Bronchial epithelial cell (primary cell): Measurements from ENCODE around the gene TNFRSF1A. TPM values are rescaled to one million over a fixed set of nuclear protein-coding genes. Genes with fewer than 3 reads are reported as not detected.

ENCODE experiments used
- DNase-seq: peaks from one replicate; pipeline ENCODE4 v3.0.0-alpha.2; 2010; ENCODE audit warnings: low read depth
- FAIRE-seq: peaks from 2 replicates; lab custom pipeline; 2011; peaks lifted over from hg19 to GRCh38; lab: Jason Lieb, UNC
- H3K27me3 ChIP-seq: 2 replicates; pipeline ENCODE4 v1.5.1; 2011; ENCODE audit warnings: low read length; ENCODE audit not compliant: control insufficient read depth, insufficient read depth
- H3K36me3 ChIP-seq: 2 replicates; pipeline ENCODE4 v1.5.1; 2011; ENCODE audit warnings: low read length; ENCODE audit not compliant: control insufficient read depth, insufficient read depth
- H3K4me3 ChIP-seq: 2 replicates; pipeline ENCODE4 v1.5.1; 2011; ENCODE audit warnings: mild to moderate bottlenecking, low read depth, low read length, control low read depth
- total RNA-seq: library from RNA; depleted of rRNA; stranded (reverse); fragments of >200 nt; gene quantifications from 2 replicates; pipeline ENCODE4 v1.2.1, GENCODE V29; 2014
- TF ChIP-seq, protein P1 (sequence below): IDR thresholded peaks from 2 replicates; pipeline ENCODE4 v1.5.1; 2011; ENCODE audit warnings: mild to moderate bottlenecking, moderate library complexity, low read length, control low read depth, inconsistent platforms; ENCODE audit not compliant: insufficient read depth, severe bottlenecking

TNFRSF1A gene
- total RNA-seq, 1 donor from 2014 or later, result 26.9 TPM

DNA sequence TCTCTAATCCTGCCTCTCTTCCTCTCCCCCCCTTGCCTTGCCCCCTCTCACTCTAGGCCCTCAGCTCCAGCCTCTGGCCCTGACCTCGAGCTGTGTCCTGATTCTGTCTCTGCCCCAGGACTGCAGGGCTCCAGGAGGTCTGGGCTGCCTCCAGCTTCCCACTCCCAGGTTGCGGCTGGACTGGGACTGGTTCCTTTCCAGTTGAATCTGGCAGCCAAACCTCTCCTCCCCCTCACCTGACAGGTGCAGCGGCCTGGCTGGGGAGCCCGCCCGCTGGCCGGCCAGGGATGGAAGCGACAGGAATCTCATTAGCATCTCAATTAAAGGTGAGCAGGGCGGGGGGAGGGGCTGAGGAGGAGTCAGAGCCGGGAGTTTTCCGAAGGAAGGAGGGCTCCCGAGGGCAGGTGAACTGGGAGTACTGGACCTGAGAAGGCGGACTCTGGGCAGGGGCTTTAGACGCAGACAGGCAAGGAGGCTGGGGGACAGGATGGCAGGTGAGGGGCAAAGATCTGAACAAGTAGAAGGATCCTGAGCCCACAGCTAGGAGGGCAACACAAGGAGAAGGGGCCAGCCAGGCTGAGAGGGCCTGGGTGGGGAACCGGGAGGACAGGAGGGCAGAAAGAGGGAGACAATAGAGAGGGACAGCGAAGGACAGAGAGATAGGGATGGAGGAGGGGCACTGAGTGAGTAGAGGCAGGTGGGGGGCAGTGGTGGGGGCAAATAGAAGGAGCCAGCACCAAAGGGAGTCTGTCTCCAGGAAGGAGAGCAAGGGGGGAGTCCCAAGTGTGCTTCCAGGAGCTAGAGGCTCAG lies 33.6 kb upstream of the TNFRSF1A start, which contains the start of gene SCNN1A:
TSS of gene SCNN1A (minus strand) at position 295 of the 810 bp plus-strand sequence. CDS start 780 bp downstream, outside the sequence.
- H3K4me3 ChIP-seq, result peak within 1 kb of the TSS; percentile 43
- H3K36me3 ChIP-seq, result no peaks in the 10 kb centered on the region
- FAIRE-seq, result no peak
- no peak for DNase-seq
- TF ChIP-seq, protein P1, sequence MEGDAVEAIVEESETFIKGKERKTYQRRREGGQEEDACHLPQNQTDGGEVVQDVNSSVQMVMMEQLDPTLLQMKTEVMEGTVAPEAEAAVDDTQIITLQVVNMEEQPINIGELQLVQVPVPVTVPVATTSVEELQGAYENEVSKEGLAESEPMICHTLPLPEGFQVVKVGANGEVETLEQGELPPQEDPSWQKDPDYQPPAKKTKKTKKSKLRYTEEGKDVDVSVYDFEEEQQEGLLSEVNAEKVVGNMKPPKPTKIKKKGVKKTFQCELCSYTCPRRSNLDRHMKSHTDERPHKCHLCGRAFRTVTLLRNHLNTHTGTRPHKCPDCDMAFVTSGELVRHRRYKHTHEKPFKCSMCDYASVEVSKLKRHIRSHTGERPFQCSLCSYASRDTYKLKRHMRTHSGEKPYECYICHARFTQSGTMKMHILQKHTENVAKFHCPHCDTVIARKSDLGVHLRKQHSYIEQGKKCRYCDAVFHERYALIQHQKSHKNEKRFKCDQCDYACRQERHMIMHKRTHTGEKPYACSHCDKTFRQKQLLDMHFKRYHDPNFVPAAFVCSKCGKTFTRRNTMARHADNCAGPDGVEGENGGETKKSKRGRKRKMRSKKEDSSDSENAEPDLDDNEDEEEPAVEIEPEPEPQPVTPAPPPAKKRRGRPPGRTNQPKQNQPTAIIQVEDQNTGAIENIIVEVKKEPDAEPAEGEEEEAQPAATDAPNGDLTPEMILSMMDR, result no peak
- H3K27me3 ChIP-seq, result no peaks in the 10 kb centered on the region

DNA sequence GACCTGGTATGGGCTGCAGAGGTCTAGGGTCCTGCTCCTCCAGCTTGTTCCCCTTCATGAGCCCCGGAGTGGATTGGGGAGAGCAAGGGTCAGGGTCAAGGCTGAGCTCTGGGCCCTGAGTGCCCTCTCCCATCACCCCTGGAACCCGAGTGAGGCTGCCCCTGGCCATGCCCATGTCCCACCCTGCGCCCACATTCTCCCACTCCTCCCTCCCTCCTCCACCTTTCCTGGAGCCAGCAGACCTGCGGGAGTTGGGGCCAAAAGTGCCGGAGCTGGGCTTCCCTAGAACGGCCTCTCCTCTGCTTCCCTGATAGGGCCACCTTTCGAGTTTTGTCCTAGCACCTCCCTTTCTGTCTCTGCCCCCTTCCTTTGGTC lies 32.9 kb upstream of the TNFRSF1A start:
- TF ChIP-seq, protein P1, result no peak
- H3K36me3 ChIP-seq, result peaks cover 1% of the 10 kb centered on the region

DNA sequence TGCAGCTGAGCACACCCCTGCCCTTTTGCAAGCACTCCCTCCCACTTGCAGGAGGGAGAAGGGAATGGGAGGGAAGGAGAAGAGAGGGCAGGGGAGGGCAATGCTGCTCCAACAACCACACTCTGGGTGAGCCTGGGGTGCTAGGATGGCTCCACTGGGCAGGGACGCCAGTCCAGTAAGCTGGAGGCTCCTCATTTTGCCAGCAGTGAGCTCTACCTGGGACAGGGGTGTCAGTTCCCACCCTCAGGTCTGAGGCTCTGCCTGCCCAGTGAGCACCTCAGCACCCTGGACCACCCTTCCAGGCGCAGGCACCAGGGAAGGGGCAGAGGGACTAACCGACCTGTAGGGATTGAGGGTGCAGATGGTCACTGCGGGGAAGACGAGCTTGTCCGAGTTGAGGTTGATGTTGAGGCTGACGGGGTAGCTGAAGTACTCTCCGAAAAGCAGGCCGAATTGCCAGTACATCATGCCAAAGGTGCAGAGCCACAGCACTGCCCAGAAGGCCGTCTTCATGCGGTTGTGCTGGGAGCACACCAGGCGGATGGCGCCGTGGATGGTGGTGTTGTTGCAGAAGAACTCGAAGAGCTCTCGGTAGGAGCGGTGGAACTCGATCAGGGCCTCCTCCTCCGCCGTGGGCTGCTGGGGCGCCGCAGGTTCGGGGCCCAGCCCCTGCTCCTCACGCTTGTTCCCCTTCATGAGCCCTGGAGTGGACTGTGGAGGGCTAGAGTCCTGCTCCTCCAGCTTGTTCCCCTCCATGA lies 32.3 kb upstream of the TNFRSF1A start:
- no peak for DNase-seq
- FAIRE-seq, result no peak
- Histone ChIP-seq H3K27me3 (no peaks in the 10 kb centered on the region), H3K36me3 (peaks cover 1% of the 10 kb centered on the region), H3K4me3 (peak overlapping the region; percentile 43)
- TF ChIP-seq, protein P1, result no peak

More for the DNA sequence above, 32.9 kb upstream of the TNFRSF1A start:
- Histone ChIP-seq H3K4me3 (peak overlapping the region; percentile 43), H3K27me3 (no peaks in the 10 kb centered on the region)
- FAIRE-seq (no peak), DNase-seq (no peak)

DNA sequence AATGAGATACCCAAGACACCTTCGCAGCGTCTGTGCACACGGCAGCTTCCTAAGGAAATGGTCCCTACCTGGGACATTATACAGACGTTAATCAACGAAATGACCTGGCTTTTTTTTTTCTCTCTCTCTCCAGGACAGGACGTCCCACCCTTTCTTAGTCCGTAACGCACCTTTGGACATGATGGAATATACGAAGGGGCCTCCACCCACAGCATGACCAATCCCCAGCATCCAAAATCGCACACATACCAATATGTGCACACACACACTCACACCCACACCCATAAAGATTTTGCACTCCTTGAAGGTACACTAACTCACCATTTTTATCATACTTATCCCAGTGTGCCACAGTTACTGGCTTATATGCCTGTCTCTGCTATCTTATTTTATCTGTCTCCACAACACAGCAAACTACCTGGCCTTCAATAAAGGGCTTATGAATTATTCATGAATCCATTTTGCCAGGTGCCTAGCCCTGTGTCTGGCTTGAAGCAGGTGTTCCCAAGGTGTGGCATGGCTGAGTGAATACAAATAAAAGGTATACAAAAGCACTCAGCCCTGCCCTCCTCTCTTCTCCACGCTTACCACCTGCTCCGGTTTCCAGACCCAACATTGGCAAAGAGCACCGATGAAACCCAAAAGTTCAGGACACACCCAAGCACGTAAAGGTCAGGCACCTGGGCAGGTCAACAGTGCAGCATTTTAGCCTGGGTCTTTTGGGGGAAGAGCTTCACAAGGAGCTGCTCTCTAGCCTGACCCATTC lies 31.3 kb upstream of the TNFRSF1A start:
- Histone ChIP-seq H3K36me3 (peaks cover 1% of the 10 kb centered on the region), H3K27me3 (no peaks in the 10 kb centered on the region), H3K4me3 (peak overlapping the region; percentile 43)
- no peak for DNase-seq
- TF ChIP-seq, protein P1, result no peak
- no peak for FAIRE-seq

DNA sequence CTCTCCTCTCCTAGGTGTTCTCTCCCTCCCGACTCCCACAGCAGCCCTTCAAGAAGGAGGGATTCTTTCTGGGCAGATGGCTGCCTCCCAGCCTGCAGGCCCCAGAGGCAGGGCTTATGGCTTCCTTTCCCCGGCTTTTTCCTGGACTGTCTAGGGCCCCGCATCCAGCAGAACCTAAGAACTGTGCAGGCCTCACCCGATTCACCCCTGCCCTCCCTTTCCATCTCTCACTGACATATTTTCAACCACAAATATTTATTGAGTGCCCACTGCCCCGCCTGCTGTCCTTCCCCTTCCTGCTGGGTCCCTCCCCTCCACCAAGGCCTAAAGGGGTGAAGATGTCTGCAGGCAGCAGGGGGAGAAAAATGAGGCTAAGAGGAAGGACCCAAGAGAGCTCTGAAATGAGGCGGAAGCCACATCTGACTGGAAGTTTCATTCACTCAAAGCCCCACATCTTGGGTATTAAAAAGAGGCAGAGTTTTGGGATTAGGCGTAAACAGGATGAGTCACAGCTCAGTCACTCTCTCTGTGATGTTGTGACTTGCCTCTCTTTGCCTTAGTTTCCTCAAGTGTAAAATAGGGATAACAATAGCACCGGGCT lies 30.6 kb upstream of the TNFRSF1A start:
- Histone ChIP-seq H3K27me3 (no peaks in the 10 kb centered on the region), H3K36me3 (peaks cover 1% of the 10 kb centered on the region), H3K4me3 (peak overlapping the region; percentile 43)
- FAIRE-seq (no peak), DNase-seq (peak; percentile 98)
- TF ChIP-seq, protein P1, result no peak
